ENCODE data around the gene SORL1. TPM values are rescaled to one million over a fixed set of nuclear protein-coding genes. Genes with fewer than 3 reads are reported as not detected.

Gene SORL1
- total RNA-seq, 4 donors from 2014 or later, result 3.0 to 12.3 (median 8.1) TPM

DNA sequence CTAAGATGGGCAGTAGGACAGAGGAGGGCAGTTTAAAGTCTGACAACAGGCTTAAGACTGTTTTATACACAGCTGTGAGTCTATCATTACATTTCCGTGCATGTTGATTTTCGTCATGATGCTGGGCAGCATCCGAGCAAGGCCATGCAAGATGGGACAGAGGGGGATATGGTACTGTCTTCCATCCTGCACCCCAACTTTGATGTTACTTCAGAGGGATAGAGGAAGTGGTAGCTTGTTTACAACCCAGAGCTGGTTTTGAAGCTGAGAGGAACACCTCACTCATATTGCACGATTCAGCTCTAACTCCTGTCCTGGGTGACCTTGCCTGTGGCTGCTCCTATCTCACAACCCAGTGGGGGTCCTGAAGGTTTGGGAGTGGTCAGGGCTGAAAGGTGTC lies 3.0 kb upstream of the SORL1 start:
- DNase-seq (ENCODE audit: extremely low spot score), result no peak
- intact Hi-C loops (cut with DNase I), result loop anchor here (10.0 kb wide), 1 partner anchor 124 kb away; no protein-coding TSS in a partner anchor
- Histone ChIP-seq H3K36me3 (no peaks in the 10 kb centered on the region), H3K27me3 (peaks cover 0 to 13% (median 0%) of the 10 kb centered on the region in 4 donors), H3K9me3 (no peaks in the 10 kb centered on the region), H3K27ac (replicated peaks in 1 of 4) (no peak overlapping the region), H3K4me3 (no peak overlapping the region), H3K4me1 (peaks cover 4 to 28% (median 23%) of the 10 kb centered on the region in 4 donors)
- no peak for TF ChIP-seq POLR2A (IDR thresholded peaks at IDR 0.05; ENCODE audit: low read depth)
- TF ChIP-seq, protein P1, sequence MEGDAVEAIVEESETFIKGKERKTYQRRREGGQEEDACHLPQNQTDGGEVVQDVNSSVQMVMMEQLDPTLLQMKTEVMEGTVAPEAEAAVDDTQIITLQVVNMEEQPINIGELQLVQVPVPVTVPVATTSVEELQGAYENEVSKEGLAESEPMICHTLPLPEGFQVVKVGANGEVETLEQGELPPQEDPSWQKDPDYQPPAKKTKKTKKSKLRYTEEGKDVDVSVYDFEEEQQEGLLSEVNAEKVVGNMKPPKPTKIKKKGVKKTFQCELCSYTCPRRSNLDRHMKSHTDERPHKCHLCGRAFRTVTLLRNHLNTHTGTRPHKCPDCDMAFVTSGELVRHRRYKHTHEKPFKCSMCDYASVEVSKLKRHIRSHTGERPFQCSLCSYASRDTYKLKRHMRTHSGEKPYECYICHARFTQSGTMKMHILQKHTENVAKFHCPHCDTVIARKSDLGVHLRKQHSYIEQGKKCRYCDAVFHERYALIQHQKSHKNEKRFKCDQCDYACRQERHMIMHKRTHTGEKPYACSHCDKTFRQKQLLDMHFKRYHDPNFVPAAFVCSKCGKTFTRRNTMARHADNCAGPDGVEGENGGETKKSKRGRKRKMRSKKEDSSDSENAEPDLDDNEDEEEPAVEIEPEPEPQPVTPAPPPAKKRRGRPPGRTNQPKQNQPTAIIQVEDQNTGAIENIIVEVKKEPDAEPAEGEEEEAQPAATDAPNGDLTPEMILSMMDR (IDR thresholded peaks at IDR 0.05), result no peak
- no peak for TF ChIP-seq POLR2AphosphoS5 (IDR thresholded peaks at IDR 0.05)
- no peak for TF ChIP-seq EP300 (IDR thresholded peaks at IDR 0.05)
- WGBS, result 82% methylated on average over 4 of the region's 4 CpGs

DNA sequence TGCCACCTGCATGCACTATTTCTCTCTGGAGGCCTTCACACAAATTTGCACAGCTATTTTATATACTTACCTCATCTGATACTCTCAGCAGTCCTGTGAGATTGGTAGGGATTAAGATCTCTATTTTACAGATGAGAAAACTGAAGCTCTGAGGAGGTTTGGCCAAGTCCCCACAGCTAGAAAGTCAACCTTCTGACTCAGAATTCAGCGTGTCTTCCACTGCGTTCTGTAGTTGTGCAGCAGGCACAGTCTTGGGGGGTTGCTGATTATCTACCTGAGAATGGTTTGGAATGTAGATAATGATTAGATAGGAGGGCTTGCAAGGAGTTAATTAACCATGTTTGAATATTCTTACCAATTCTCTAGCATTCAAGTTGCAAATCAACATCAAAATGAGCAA lies 2.5 kb upstream of the SORL1 start:
- no peak overlapping the region for H3K27ac ChIP-seq (replicated peaks in 1 of 4)
- intact Hi-C loops (cut with DNase I), result loop anchor here (5.0 to 10.0 kb wide), 3 partner anchors 83 to 143 kb away; no protein-coding TSS in a partner anchor
- WGBS, result 96% methylated on average over 2 of the region's 2 CpGs

DNA sequence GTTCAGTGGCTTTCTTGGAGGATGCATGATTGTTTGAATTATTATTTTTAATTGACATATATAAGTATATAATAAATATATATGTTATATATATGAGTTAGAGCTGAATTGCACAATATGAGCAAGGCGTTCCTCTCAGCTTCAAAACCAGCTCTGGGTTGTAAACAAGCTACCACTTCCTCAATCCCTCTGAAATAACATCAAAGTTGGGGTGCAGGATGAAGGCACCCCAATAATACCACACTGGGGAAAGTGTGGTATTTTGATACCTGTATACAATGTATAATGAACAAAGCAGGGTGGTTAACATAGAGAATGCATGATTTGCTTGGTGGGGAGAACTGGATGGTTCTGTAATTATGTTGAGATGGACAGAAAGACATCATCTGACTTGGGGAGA lies 1.7 kb upstream of the SORL1 start:
- Histone ChIP-seq H3K36me3 (no peaks in the 10 kb centered on the region), H3K9me3 (no peaks in the 10 kb centered on the region), H3K4me3 (no peak overlapping the region), H3K27me3 (peaks cover 0 to 13% (median 0%) of the 10 kb centered on the region in 4 donors), H3K27ac (replicated peaks in 1 of 4) (no peak overlapping the region), H3K4me1 (peaks cover 4 to 28% (median 23%) of the 10 kb centered on the region in 4 donors)
- 89% methylated on average over 1 of the region's 1 CpG for WGBS
- TF ChIP-seq EP300 (IDR thresholded peaks at IDR 0.05) (no peak), POLR2A (IDR thresholded peaks at IDR 0.05; ENCODE audit: low read depth) (no peak), POLR2AphosphoS5 (IDR thresholded peaks at IDR 0.05) (no peak)
- TF ChIP-seq, protein P1 (IDR thresholded peaks at IDR 0.05), result no peak
- intact Hi-C loops (cut with DNase I), result loop anchor here (5.0 kb wide), 2 partner anchors 82 to 142 kb away; no protein-coding TSS in a partner anchor
- no peak for DNase-seq (ENCODE audit: extremely low spot score)

More for the DNA sequence above, 2.5 kb upstream of the SORL1 start:
- Histone ChIP-seq H3K27me3 (peaks cover 0 to 13% (median 0%) of the 10 kb centered on the region in 4 donors), H3K36me3 (no peaks in the 10 kb centered on the region), H3K4me3 (no peak overlapping the region), H3K9me3 (no peaks in the 10 kb centered on the region), H3K4me1 (peaks cover 4 to 28% (median 23%) of the 10 kb centered on the region in 4 donors)
- DNase-seq (ENCODE audit: extremely low spot score), result no peak
- TF ChIP-seq POLR2A (IDR thresholded peaks at IDR 0.05; ENCODE audit: low read depth) (no peak), POLR2AphosphoS5 (IDR thresholded peaks at IDR 0.05) (no peak)
- TF ChIP-seq, protein P1 (IDR thresholded peaks at IDR 0.05), result no peak

DNA sequence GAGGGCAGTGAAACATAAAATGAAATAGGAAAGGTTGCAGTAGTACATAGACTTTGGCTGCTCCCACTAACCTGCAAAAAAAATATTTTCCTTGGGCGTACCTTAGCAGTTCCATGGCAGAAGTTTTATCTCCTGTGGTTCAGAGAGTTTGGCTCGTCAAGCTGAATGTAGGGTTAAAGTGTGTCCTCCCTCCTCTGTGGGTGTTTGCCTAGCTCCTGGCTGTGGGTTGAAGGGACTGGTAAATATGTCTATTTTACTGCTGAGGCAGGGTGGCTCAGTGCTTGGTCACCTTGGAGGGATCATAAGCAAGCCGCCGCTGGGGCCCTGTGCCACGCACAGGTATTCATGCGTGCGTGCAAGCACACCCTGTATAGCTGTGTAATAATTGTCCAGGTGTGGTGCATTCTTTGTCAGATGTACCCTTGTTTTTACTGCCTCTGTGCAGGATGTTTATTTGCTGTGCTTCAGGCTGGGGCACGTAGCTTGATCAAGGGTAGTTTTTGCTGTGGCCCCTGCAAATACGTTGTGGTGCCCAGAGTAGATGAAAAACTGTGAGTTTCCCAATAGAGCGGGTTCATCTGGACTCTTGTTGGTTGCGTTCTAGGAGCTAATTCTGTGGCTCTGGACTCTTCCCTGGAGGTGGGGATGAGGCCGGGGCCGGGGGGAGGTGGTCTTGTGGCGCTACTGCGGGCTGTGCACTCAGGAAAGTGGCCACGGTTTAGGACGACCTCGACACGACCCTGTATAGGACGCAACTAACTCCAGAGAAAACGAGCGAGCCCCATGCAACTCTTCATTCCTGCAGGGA lies 732 bp upstream of the SORL1 start:
- intact Hi-C loops (cut with DNase I), result loop anchor here (5.0 kb wide), 2 partner anchors 81 to 141 kb away; no protein-coding TSS in a partner anchor
- peak overlapping the region; percentile 78 to 90 (median 81) for H3K4me3 ChIP-seq
- TF ChIP-seq EP300 (IDR thresholded peaks at IDR 0.05) (no peak), POLR2AphosphoS5 (IDR thresholded peaks at IDR 0.05) (no peak), POLR2A (IDR thresholded peaks at IDR 0.05; ENCODE audit: low read depth) (no peak)
- TF ChIP-seq, protein P1 (IDR thresholded peaks at IDR 0.05), result no peak
- no peaks in the 10 kb centered on the region for H3K9me3 ChIP-seq
- 41% methylated on average over 22 of the region's 22 CpGs for WGBS
- no peak for DNase-seq (ENCODE audit: extremely low spot score)
- no peaks in the 10 kb centered on the region for H3K36me3 ChIP-seq
- H3K27me3 ChIP-seq, result peaks cover 0 to 13% (median 0%) of the 10 kb centered on the region in 4 donors
- peak overlapping the region; percentile 21 to 66 (median 50) for H3K27ac ChIP-seq (replicated peaks in 1 of 4)
- H3K4me1 ChIP-seq, result peaks cover 4 to 28% (median 23%) of the 10 kb centered on the region in 4 donors
